Right lung (tissue), 5 donors: ENCODE results near the gene SLC6A1. TPM values are rescaled to one million over a fixed set of nuclear protein-coding genes. Genes with fewer than 3 reads are reported as not detected.

Experiments used
- DNase-seq, 2 donors: peaks; one replicate each; pipeline ENCODE4 v3.0.0-alpha.2; 2013
- polyA plus RNA-seq, 5 donors: library from polyadenylated mRNA; unstranded; fragments of 120-200 nt; gene quantifications; one replicate each; pipeline versions ENCODE4 v1.2.1 to v1.2.3, GENCODE V29; 2013; ENCODE audit warnings: inconsistent platforms in 1 of 5, low replicate concordance in 1 of 5; ENCODE audit not compliant: insufficient read length in 5 of 5, insufficient read depth in 1 of 5

The SLC6A1 gene
- polyA plus RNA-seq, 5 donors = 3.8 to 6.0 (median 5.8) TPM

DNA sequence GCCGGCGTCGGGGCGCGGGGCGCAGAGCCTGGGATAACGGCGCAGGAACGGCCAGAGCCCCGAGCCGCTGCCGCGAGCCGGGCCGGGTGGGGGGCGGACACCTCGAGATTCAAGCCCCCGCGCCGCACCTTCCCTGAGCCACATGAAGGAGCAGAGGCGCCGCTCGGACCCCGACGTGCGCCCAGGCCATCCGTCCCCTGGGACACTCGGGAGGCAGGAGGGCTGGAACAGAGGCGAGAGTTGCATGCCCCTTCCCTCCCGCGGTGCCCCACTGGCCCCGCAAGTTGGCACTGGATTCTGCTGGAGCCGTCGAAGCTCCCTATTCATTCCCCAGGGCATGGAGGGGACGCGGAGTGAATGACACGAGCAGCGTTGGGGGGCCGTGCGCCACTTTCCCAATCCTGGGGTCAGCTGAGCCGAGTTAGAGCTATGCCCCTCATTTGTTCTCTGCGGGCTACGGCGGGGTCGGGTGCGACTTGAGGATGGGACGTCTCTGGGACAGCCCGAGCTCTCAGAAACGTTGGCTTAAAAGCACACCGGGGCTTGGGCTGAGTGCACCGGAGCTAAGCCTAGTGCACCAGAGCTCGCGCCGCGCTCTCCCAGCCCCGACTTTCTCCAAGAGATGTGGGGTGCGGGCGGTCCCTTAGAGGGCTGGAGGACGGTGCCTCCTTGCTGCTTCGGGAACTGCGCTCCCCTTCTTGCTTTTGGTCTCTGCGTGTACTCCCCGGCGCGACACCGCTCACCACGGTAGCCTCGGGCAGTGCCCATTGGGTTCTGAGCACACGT, 588 bp downstream of the SLC6A1 start:
- DNase-seq = no peak

DNA sequence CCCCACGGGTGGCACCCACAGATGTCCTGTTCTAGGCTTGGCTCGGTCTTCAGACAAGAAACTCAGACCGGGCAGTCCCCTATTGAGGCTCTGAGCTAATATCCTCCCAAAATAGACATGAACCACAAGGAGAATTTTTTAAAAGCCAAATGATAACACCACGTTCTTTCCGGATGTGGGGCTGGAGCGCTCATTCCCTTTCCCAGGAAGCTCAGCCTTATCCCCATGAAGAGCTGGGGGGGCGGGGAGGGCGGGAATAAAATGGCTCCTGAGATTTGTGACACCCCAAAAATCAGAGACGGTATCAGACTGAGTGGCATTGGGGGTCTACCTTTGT, 1.1 kb downstream of the SLC6A1 start:
- DNase-seq = no peak

DNA sequence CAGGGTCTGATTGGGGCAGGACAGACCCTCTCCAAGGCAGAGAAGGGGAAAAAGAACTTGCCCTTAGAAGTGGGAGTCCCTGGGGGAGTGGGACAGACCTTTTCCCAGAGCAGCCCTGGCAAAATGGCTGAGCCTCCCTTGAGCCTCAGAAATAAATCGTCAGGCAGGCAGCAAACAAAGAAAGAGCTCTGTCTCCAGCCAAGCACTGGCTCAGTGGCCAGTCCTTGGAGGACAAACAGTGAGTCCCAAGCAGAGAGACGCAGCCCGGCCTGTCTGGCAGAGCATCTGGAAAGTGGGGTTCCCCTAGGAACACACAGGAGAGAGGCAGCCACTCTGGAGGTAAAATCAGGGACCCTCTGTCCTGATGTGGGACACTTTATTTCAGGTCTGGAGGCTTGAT, 1.8 kb downstream of the SLC6A1 start:
- DNase-seq = no peak

DNA sequence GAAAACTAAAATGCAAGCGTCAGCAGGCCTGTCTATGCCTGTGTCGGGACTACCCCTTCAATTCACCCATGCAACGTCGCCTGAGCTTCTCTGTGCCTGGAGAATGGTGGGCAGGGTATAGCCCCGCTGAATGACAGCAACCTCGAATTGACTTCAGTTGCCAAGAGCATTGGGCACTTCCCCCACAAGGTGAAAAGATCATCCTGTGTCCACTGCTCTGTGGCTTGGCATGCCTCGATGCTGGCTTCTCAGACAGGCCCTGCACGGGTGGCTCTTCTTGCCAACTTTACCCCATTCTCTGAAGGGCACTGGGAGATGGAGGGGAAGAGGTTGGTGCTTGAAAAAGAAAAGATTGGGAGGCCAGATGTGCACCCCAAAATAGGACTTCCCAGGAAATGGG, 3.3 kb downstream of the SLC6A1 start:
- no peak for DNase-seq

DNA sequence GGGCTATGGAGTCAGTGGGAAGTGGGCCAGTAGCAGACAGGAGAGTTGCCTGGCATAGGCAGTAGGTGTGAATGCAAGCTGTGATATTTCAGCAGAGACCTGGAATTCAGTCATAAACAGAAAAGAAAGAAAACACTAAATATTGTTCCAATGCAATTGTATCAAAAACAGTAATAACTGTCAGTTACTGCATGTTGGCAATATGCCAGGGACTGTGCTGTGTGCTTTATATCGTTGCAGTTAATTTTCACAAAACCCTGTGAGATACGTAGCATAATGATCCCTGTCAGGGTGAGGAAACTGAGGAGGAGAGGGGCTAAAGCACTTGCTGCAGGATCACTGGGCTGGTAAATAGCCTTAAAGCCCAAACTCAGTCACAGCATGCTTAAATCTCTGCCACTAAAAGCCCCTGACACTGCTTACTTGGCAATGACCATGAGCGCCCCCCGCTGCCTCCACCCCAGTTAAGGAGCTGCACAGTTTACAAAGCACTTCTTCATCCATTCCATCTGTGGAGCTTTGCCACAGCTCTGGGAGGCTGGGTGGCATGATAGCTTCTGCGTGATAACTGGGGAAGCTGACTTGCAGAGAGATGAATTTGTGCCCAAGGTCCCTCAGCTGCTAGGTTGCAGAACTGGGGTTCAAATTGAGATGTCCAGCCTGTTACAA, 3.9 kb downstream of the SLC6A1 start:
- DNase-seq = no peak

DNA sequence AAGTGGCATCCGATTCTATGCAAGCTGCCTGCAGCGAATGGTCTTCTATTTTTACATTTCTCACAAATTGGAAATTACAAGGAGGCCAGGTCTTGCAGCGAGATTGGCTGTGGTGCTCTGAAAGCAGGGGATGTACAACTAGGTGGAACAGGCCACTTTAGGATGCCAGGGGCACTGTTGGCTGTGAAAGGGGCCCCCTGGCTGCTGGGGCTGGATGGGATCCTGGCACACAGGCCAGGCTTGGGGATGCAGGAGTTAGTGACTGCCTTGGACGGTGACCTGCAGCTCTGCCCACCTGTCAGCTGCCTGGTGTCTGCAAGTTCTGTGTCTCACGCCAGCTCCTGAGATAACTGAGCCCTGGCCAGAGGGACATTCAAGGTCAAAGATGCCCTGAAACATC, 4.6 kb downstream of the SLC6A1 start:
- no peak for DNase-seq

DNA sequence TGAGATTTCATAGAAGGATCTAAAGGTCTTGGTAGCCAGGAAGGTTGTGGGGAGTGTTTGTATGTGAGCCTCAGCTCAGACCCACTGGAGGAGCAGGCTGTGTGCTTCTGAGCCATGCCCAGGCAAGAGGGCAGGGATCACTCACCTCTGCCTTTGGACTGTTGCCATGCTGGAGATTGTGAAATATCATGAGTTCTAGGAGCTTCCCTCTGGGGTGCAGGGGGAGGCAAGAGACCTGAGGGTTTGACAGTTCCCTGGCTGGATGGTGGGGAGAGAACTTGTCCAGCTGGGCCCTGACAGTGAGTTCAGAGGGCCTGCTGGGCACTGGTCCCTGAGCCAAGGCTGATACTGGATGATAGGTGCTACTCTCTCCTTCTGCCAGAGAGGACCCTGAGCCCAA, 6.0 kb downstream of the SLC6A1 start:
- DNase-seq = no peak

DNA sequence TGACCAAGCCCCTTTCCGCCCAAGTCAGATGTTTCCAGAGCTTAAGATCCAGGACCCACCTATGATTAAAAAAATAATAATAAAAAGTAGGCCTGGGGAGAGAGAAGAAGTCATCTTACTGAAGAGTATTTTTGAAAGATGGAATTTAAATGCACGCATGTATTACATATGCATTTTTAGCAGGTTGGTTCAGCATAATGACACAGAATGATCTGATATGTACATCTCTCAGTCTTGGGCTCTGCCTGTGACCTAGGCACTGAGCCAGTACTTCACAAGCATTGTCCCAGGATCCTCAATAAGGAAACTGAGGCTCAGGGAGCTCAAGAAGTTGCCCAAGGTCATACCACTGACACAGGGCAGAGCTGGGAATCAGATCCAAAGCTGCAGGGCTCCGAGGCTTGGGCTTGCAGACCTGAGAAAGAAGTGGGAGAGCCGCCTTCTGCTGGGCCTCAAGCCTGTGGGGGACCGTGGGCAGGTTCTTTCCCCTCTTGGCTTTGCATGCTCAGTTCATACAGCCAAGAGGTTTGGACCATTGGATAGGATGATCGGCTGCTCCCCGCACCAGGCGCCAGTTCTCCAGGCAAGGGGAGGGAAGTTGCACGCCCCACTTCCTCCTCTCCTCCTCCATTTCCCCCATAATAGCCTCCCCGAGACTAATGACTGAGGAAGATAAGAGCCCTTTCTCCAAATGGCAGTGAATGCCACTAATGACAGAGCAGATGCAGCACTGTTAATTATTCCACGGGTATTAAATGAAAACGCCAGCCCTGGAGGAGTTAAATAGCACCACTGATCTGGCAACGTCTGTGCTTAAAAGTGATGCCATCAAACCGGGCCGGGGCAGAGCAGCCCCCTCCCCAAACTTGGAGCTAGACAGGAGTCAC, 6.9 kb downstream of the SLC6A1 start:
- no peak for DNase-seq

DNA sequence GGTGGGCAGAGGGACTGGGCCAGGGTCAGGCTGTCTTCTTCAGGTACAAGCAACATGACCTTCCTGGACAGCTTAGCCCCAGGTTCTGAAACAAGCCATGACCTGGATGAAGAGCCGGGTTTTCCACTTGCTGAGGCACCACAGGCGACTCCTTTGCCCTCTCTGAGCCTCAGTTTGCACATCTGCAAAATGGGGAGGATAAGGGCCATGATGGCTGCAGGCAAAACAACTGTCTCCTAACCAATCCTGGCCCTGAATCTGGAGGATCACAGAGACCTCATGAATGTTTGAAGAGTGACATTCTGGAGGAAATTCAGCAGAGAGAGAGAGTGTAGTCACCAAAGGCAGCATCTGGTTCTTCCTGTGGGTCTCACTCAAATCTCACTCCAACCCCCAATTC, 8.0 kb downstream of the SLC6A1 start:
- no peak for DNase-seq

DNA sequence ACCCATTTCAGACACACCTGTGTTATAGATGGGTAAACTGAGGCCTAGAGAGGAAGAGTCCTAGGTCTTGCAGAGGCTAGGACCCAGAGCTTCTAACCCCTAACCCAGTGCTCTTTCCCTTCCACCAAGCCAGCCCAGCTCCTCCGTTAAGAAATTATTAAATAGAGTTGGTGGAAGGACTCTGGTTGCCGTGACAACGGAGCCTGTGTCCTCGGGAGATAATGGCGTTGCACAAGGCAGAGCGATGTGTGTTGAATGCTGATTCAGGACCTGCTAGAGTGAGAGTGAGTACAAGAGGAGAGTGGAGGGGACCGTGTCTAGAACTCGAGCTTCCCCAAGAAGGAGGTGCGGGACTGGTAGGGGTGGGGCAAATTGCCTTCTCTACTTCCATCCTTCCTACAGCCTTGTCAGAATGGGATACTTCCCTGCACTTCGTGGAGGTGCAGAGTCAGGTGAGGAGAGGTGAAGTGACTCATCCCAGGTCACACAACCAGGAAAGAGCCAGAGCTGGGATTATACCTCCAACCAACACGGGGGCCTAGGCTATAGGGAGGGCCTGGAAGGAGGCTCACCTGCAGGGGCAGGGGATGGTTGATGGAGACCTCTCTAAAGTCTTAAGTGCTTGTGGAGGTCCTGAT, 8.6 kb downstream of the SLC6A1 start:
- DNase-seq = no peak

DNA sequence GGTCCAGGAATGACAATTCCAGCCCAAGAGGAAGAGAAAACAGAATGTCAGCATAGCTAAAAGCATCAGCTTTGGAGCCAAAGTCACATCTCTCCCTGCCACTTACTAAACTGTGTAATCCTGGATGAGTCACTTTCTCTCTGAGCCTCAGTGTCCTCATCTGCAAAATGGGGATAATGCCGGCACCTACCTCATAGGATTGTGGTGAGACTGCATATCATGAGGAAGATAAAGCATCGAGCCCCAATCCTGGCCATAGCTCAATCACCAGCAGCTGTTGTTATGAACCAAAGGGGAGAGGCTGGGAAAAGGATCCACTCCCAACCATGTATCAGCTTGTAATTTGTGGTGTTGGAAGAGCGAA, 9.1 kb downstream of the SLC6A1 start:
- DNase-seq = no peak

DNA sequence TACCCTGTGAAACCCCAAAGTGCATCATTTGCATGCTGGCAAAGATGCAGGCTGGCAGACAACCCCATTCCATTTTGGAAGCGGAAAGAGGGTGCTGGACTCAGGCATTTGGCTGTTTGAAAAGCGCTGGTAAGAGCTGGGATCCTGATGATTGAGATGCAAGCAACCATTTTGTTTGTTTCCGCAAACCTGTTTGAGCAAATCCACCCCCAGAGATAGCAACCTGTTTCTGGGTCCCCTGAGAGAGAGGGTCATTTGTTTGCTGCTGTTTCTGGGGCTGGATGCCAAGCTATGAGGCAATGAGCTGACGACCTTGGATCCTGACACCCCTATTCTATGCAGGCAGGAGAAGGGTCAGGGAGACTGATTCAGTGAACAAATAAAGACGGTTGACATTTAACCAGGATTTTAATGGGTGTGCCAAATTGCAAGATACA, 9.8 kb downstream of the SLC6A1 start:
- no peak for DNase-seq

DNA sequence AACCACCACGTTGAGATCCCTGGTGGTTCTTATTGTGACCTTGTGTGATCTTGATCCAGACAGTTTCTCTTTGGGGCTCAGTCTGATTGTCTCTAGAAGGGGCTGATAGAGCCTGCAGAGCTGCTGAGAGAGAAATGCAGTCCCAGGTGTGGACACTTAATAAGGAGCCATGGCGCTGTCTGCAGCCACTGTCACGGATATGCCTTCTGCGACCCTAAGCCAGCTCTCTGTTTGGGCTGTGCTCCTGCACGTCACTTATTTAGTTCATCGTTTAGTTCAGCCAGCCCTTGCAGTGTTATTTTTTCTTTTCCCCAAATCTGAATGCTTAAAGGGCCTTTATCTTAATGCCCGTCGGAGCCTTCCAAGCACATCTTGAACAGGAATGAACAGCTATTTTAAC, 12.0 kb downstream of the SLC6A1 start:
- DNase-seq = no peak

DNA sequence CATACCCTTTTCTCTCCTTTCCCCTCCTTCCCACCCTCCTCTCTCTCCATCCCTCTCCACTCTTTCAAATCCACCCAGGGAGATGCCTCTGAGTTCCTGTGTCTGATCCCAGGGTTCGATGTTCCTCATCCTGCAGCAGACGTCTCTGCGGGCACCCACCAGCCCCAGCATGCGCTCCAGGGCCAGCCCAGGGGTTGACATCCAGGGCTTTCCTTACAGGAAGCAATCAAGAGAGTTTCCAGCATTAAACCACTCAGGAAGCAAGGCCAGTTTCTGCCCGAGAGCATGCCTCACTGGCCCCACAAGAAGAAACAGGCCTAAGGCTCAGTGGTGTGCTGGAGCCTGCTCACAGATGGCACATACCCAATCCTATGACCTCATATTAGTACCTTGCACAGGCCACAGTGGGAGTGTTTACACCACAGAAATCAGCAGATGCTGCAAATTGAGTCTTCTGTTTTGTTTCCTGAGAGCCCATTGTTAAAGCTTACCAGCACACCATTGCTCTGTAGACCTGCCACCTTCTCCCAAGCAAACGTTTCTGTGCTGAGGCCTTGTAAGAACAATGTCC, 13.2 kb downstream of the SLC6A1 start:
- no peak for DNase-seq

DNA sequence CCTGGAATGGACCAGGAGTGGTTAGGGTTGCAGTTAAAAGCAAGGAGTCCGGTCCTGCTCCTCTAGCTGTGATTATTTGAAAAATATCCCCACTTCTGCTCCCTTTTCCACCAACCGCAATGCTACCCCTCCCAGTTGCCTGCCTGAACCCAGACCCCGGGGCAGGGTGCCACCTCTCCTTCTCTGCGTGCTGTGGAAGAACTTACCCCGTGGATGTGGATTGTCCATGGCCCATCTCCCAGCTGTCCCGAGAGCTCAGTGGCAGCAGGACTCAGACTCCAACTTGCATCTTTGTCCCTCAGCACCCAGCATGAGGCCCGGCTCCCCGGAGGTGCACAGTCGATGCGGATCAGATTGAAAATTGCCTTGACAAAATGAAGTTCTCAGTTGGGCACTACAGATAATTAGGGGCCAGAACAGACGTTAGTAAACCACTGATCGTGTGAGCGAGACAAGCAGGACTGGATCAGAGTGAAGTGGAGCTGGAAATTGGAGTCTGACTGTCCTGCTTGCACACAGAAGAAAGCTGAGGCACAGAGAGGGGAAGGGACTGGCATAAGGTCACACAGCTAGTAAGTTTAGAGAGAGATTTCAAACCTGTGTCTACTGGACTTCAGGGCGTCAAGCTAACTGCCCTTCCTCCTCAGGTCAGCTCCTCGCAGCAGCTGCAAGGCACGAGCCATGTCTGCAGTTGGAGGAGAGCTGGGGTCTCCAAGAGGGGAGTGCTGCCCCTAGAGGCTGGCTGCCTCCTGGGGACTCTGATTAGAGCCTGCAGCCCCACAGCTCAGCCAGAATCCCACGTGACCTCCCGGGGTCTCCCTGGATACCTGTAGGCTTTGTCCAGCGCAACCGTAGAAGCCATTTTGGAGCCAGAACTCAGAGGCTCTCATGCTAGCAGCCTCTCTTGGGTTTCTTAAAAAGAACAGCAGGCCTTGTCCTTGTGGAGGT, 14.7 kb downstream of the SLC6A1 start:
- no peak for DNase-seq

DNA sequence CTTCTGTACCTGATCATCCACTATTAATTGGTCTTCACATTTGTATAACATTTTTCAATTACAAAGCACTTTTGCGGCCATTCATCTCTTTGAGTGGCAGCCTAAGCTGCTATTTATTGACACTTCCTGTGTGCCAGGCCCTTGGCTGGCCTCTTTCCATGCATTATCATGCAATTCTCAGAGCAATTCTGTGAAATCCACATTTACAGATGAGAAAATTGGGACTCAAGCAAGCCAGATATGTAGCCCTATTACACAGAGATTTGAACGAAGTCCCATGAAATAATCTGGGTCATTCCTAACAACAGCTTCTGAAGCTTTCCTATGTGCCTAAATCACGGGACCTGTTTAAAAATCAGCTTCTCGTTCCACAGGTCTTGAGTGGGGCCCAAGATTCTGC, 17.4 kb downstream of the SLC6A1 start:
- no peak for DNase-seq

DNA sequence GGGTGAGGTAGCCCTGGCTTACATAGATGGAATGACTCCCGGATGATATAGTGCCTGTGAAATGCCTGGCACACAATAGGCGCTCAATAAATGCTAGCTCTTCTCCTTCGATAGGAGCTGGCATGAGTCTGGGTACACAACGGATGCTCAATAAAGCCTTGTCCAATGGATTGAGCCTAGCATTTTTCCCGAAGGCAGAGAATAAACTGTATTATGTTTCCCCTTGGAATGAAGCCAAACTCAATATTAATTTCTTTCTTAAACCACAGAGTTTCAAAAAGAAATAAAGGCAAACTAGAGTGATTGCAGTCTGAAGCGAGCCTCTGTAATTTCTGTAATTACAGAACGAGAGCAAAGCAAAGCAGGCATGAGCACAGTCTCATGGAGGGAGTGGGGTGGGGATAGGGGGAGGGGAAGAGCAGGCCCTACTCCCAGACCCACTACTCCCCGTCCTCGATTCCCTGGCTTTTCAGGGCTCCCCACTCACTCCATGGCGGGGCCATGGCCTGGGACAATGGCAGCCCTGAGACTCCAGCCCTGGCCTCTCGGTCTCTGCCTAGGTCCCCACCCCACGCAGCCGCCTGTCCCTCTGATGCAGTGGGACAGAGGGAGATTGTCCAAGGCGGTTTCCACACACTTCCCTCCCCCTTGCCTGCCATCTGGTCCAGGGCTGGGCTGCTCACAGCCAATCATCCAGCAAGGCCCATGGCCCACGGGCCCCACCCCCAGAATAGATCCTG, 18.0 kb downstream of the SLC6A1 start:
- no peak for DNase-seq

DNA sequence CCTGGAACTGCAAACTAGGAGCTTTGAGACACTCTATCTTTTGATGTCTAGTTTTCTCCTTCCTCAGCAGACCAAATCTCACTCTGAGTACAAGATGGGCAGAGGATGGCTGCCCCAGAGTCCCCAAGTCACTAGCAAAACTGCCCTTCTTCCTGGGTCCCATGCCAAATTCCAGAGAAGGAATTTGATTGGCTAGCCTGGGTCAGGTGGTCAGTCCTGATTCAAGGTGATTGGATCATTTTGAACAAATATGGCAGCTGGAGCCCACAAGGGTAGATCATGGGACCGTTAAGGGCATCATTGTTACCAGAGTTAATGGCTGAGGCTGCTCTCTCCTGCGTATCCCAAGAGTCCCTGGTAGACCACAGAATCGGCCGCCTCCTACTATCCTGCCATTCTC, 21.7 kb downstream of the SLC6A1 start:
- DNase-seq = no peak

DNA sequence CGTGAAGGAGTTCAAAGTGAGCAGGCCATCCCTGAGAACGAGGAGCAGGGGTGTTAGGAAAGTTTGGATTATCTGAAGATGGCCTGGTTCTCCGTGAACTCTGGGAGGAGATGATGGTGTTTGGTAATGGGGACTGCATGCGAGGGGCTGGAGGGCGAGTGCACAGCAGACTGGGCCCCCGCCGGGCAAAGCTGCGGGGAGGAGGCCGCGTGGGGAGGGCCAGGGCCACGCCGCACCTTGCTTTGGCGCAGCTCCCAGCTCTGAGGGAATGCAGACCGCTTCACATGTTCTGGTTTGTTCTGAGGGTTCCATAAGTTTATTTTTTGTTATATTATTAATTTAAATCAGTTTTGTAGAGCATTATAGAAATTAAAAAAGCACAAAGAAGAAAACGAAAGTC, 22.2 kb downstream of the SLC6A1 start:
- DNase-seq = no peak

DNA sequence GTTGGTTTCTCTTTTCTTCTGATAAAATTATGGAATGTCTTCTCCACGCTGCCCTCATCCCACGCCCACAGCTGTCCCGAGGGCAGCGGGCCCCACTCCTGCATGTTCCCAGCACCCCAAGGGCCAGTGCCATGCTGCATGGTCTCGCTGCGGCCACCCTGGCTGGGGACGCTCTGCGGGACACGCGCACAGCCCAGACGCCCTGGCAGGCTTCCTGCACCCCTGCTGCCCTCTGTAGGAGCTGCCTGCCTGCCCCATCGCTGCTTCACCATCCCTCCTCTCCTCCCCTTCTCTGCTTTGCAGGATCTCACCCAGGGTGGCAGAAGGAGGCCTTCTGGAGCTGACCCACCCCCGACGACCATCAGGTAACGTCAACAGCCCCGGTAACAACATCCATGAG, 22.8 kb downstream of the SLC6A1 start:
- DNase-seq = no peak
